ENCODE data around the gene MBD5.

GRCh38 chr2:148006249-148007007, 14.5 kb upstream of the MBD5 start:
- TF ChIP-seq CTCF (IDR thresholded peaks at IDR 0.05) (no peak), EZH2 (IDR thresholded peaks at IDR 0.05) (no peak), EZH2phosphoT487 (IDR thresholded peaks at IDR 0.05) (no peak)

All from neural progenitor cell (in vitro differentiated cells).